Heart right ventricle (tissue), 16 donors: Measurements from ENCODE around the gene ACOX3. TPM values are rescaled to one million over a fixed set of nuclear protein-coding genes. Genes with fewer than 3 reads are reported as not detected.

Experiments used
- ATAC-seq, 8 donors: fragments of 200-7000 bp; cut with Tn5 transposase; one replicate each; pipeline ENCODE4 v1.9.1; 2020; ENCODE audit warnings: mild to moderate bottlenecking in 8 of 8, moderate library complexity in 8 of 8, moderate number of reproducible peaks in 1 of 8
- DNase-seq, 2 donors: peaks; one replicate each; pipeline ENCODE4 v3.0.0-alpha.2; 2020
- H3K27ac ChIP-seq, 10 donors: fragments of 200-600 bp; sonication (generic) in 2 of 10; one replicate each; pipeline versions ENCODE4 v1.5.0 to v1.8.0; 2020 to 2022; ENCODE audit warnings: mild to moderate bottlenecking in 3 of 10
- H3K27me3 ChIP-seq, 7 donors: fragments of 200-600 bp; one replicate each; pipeline ENCODE4 v1.8.0; 2021 to 2022; ENCODE audit warnings: mild to moderate bottlenecking in 2 of 7
- H3K36me3 ChIP-seq, 9 donors: fragments of 200-600 bp; sonication (generic) in 1 of 9; one replicate each; pipeline versions ENCODE4 v1.5.0 to v1.8.0; 2020 to 2022; ENCODE audit warnings: mild to moderate bottlenecking in 2 of 9
- H3K4me1 ChIP-seq, 9 donors: fragments of 200-600 bp; sonication (generic) in 1 of 9; one replicate each; pipeline versions ENCODE4 v1.5.0 to v1.8.0; 2020 to 2022; ENCODE audit warnings: mild to moderate bottlenecking in 4 of 9
- H3K4me3 ChIP-seq, 10 donors: fragments of 200-600 bp; sonication (generic) in 2 of 10; one replicate each; pipeline versions ENCODE4 v1.5.0 to v1.8.0; 2020 to 2022; ENCODE audit warnings: mild to moderate bottlenecking in 7 of 10, moderate library complexity in 2 of 10
- H3K9me3 ChIP-seq, 11 donors: fragments of 200-600 bp in 10 of 11; sonication (generic) in 2 of 11; one replicate each; pipeline versions ENCODE4 v1.5.0 to v1.8.0; 2013 to 2022; ENCODE audit warnings: mild to moderate bottlenecking in 2 of 11, control low read depth in 1 of 11, moderate library complexity in 1 of 11
- CTCF ChIP-seq, 9 donors: fragments of 200-600 bp; sonication (generic) in 2 of 9; IDR thresholded peaks; one replicate each; pipeline versions ENCODE4 v1.5.0 to v1.8.0; 2021 to 2022; ENCODE audit warnings: antibody characterized with exemption in 9 of 9, mild to moderate bottlenecking in 5 of 9, moderate library complexity in 1 of 9
- WGBS, 2 donors: extraction: QIAGEN DNeasy Blood & Tissue Kit; methylation state at CpG; one replicate each; pipeline ENCODE4 v1.1.7; 2013; ENCODE audit warnings: inconsistent platforms in 1 of 2; 5-methylcytosine and 5-hydroxymethylcytosine counted together
- intact Hi-C, 10 donors: fragments of 100-400 bp; cut with DNase I; formaldehyde crosslinking; loops; one replicate each; pipeline versions ENCODE4 v1.11.1 to v1.14.2; 2022
- polyA plus RNA-seq, 2 donors: library from polyadenylated mRNA; stranded (reverse); fragments of 200-250 nt; gene quantifications; one replicate each; pipeline ENCODE4 v1.2.3, GENCODE V29; 2013
- total RNA-seq, 10 donors: library from RNA; stranded (reverse); fragmentation: NEBNext Ultra II Directional in 3 of 10; extraction: Animal tissue kit (Norgen Biotek cat#: 25700) in 3 of 10; gene quantifications; one replicate each; pipeline versions ENCODE4 v1.2.1 to v1.2.4, GENCODE V29; 2021 to 2023
- donor health status: Arrhythmogenic right ventricular cardiomyopathy.
- donor health status: ischemic (EF 13 %, LVEDD 7.1; RV severe dilation, severe dysfunction).
- donor health status: healthy with polysubstance abuse.
- donor health status: DM: no; HTN: yes; CAD: no.
- donor health status: DM: no; HTN: no; CAD: no.
- donor health status: ischemic (EF 25% LVEDD 6.9; RV normal size, moderate dysfunction).
- donor health status: ischemic (EF 25% LVEDD 5.7; RV mildly dilated, moderate dysfunction).
- donor health status: healthy.
- donor health status: DM: yes; HTN: yes; CAD: no.
- donor health status: Ischemic cardiomyopathy.
- donor health status: ischemic (EF 35%, LVEDD 5.7; RV mildly dilated, moderate dysfunction).
- donor health status: nonischemic (EF 11% LVEDD 7.7; RV severe dilation, severe dysfunction).
- donor health status: DM: yes; HTN: yes; CAD: no.
- donor health status: PGD.
- donor health status: ischemic (EF 29% LVEDD 5.4; RV normal size, mild dysfunction).
- donor health status: nonischemic (EF 23%, LVEDD 6.1; RV moderate dilation, normal function).

ACOX3 gene
- total and polyA plus RNA-seq, 12 donors, result 17.9 to 28.9 (median 25.4) TPM

- WGBS, 2 donors, result 53 to 97% methylated on average over 1 of the region's 1 CpG
- no peak for ATAC-seq
- Histone ChIP-seq H3K27me3 (no peaks in the 10 kb centered on the region), H3K36me3 (peaks cover 0 to 33% (median 15%) of the 10 kb centered on the region in 9 donors), H3K4me1 (peaks cover 0 to 25% (median 0%) of the 10 kb centered on the region in 9 donors), H3K27ac (no peak overlapping the region), H3K4me3 (no peak overlapping the region), H3K9me3 (peaks cover 0 to 11% (median 0%) of the 10 kb centered on the region in 11 donors)
- DNase-seq, result no peak
- TF ChIP-seq CTCF (IDR thresholded peaks at IDR 0.05), result no peak
- intact Hi-C loops, result loop anchor here in 1 of 10 donors (5.0 to 10.0 kb wide), 2 partner anchors 532 to 1715 kb away; no protein-coding TSS in a partner anchor
Measured at GRCh38 chr4:8362483-8362882, 78.0 kb downstream of the ACOX3 start.

GRCh38 chr4:8359193-8359592, 81.3 kb downstream of the ACOX3 start:
- DNase-seq, result no peak
- ATAC-seq, result no peak
- Histone ChIP-seq H3K27me3 (no peaks in the 10 kb centered on the region), H3K27ac (no peak overlapping the region), H3K9me3 (peaks cover 0 to 11% (median 0%) of the 10 kb centered on the region in 11 donors), H3K4me3 (no peak overlapping the region), H3K36me3 (peaks cover 0 to 4% (median 0%) of the 10 kb centered on the region in 9 donors), H3K4me1 (peaks cover 0 to 39% (median 15%) of the 10 kb centered on the region in 9 donors)
- 82 to 90% methylated on average over 5 of the region's 5 CpGs for WGBS, 2 donors
- intact Hi-C loops, result no loop called here
- TF ChIP-seq CTCF (IDR thresholded peaks at IDR 0.05), result no peak

- Histone ChIP-seq H3K36me3 (no peaks in the 10 kb centered on the region), H3K9me3 (peaks cover 0 to 4% (median 0%) of the 10 kb centered on the region in 11 donors), H3K4me3 (no peak overlapping the region), H3K4me1 (peaks cover 6 to 37% (median 19%) of the 10 kb centered on the region in 9 donors), H3K27ac (no peak overlapping the region), H3K27me3 (no peaks in the 10 kb centered on the region)
- WGBS, 2 donors, result 86 to 87% methylated on average over 8 of the region's 8 CpGs
- no peak for TF ChIP-seq CTCF (IDR thresholded peaks at IDR 0.05)
- DNase-seq (no peak), ATAC-seq (no peak)
- intact Hi-C loops, result no loop called here
Measured at GRCh38 chr4:8356856-8357255, 83.7 kb downstream of the ACOX3 start.

- WGBS, 2 donors, result 40 to 44% methylated on average over 8 of the region's 8 CpGs
- peak overlapping the region in 2 of 10 donors; percentile 29 to 38 for H3K27ac ChIP-seq
- no peaks in the 10 kb centered on the region for H3K9me3 ChIP-seq
- intact Hi-C loops, result no loop called here
- H3K36me3 ChIP-seq, result no peaks in the 10 kb centered on the region
- no peak overlapping the region for H3K4me3 ChIP-seq
- TF ChIP-seq CTCF (IDR thresholded peaks at IDR 0.05), result no peak
- H3K4me1 ChIP-seq, result peaks cover 6 to 45% (median 19%) of the 10 kb centered on the region in 9 donors
- no peaks in the 10 kb centered on the region for H3K27me3 ChIP-seq
- DNase-seq (no peak), ATAC-seq (peak in 3 of 8 donors; percentile 46 to 58 (median 53))
Measured at GRCh38 chr4:8355864-8356565, 84.5 kb downstream of the ACOX3 start.
